AG09309 (cell line): ENCODE data around the gene HTR1D.

Source experiments
- DNase-seq: peaks from one replicate; pipeline ENCODE4 v3.0.0-alpha.2; 2010; ENCODE audit warnings: low read depth
- H3K4me3 ChIP-seq: 2 replicates; pipeline ENCODE4 v1.5.1; 2011; ENCODE audit warnings: mild to moderate bottlenecking, low read depth, low read length, moderate library complexity; ENCODE audit not compliant: control insufficient read depth
- TF ChIP-seq, protein P1 (sequence below): IDR thresholded peaks from 2 replicates; pipeline ENCODE4 v1.5.1; 2011; ENCODE audit warnings: mild to moderate bottlenecking, low read depth, low read length, inconsistent platforms; ENCODE audit not compliant: insufficient read depth, control insufficient read depth; ENCODE audit errors: missing control alignments

The HTR1D gene

DNA sequence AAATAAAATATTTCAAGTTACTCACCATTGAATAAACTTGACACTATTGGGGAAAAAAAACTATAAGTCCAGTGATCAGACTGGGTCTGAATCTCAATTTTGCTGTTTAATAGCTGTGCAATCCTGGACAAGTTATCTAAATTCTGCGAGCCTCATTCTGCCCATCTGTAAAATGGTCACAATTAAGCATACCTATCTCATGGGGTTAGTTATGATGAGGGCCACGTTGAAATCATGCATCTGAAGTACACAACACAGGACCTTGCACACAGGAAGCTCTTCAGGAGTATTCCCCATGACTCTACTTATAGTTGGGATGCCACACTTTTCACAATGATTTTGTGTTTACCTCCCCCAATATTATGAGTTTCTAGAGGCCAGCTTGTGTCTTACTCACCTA, 3.8 kb upstream of the HTR1D start:
- no peak for DNase-seq
- TF ChIP-seq, protein P1, sequence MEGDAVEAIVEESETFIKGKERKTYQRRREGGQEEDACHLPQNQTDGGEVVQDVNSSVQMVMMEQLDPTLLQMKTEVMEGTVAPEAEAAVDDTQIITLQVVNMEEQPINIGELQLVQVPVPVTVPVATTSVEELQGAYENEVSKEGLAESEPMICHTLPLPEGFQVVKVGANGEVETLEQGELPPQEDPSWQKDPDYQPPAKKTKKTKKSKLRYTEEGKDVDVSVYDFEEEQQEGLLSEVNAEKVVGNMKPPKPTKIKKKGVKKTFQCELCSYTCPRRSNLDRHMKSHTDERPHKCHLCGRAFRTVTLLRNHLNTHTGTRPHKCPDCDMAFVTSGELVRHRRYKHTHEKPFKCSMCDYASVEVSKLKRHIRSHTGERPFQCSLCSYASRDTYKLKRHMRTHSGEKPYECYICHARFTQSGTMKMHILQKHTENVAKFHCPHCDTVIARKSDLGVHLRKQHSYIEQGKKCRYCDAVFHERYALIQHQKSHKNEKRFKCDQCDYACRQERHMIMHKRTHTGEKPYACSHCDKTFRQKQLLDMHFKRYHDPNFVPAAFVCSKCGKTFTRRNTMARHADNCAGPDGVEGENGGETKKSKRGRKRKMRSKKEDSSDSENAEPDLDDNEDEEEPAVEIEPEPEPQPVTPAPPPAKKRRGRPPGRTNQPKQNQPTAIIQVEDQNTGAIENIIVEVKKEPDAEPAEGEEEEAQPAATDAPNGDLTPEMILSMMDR, result no peak
- H3K4me3 ChIP-seq, result no peak overlapping the region

- TF ChIP-seq, protein P1, result peak; percentile 27
- no peak overlapping the region for H3K4me3 ChIP-seq
- no peak for DNase-seq
These were observed 406 bp downstream of the HTR1D start for GRCh38 chr1:23216771-23217420.

DNA sequence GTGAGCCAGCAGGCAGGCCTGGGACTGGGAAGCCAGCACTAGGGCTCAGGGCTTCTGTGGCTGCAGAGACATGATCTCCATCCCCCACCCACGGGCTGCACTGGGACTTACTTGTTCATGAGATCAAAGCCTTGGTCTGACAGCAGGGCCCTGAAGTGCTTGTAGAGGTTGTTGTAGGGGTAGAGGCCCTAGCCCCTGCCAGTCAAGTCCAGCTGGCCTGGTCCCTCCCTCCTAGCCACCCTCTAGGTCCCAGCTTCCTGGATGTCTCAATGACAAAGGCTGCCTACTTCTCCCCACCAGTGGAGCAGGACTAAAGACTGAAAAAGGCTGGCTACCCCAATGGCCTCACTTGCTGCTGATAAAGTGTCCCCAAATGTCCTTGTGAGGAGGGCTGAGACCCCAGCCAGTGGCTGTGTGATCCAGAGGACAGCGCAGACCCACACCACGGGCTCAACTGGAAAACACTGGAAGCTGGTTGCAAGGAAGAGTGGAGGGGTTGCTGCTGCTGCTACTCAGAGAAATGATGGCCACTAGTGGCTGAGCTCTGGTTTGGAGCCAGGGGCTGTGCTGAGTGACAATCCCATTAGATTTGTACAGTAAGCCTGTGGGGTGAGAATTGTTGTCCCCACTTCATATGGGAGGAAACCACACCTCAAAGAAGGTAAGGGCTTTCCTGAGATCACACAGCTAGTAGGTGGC, 1.4 kb downstream of the HTR1D start:
- no peak for DNase-seq
- TF ChIP-seq, protein P1, result no peak
- no peak overlapping the region for H3K4me3 ChIP-seq

GRCh38 chr1:23215291-23215690, 2.0 kb downstream of the HTR1D start:
- TF ChIP-seq, protein P1, result no peak
- H3K4me3 ChIP-seq, result no peak overlapping the region
- no peak for DNase-seq

DNA sequence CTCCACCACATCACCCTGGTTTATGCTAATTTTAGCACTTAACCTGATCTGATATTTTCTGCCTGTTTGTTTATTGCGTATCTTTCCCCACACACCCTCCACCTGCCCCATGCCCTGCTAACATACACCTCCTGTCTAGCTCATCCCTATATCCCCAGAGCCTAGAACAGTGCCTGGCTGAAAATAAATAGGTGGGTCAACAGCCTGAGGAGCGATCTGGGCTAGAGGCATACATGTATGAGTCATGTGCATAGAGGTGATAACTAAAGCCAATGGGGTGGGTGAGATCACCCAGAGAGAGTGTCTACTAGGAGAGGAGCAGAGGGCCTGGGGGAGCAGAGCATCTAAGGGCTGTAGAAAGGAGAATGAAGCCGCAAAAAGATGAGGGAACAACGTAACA, 2.7 kb downstream of the HTR1D start:
- TF ChIP-seq, protein P1, result no peak
- no peak for DNase-seq
- no peak overlapping the region for H3K4me3 ChIP-seq

GRCh38 chr1:23211955-23212354, 5.3 kb downstream of the HTR1D start:
- TF ChIP-seq, protein P1, result no peak
- no peak for DNase-seq
- H3K4me3 ChIP-seq, result no peak overlapping the region
